HG02981 (cell line): Measurements from ENCODE around the gene KCNQ1.

Experiments used
- ATAC-seq: cut with Tn5 transposase; IDR thresholded peaks from one replicate; pipeline ENCODE4 v1.9.1; 2021; ENCODE audit warnings: mild to moderate bottlenecking, moderate library complexity; ENCODE audit not compliant: unreplicated experiment

The KCNQ1 gene

DNA sequence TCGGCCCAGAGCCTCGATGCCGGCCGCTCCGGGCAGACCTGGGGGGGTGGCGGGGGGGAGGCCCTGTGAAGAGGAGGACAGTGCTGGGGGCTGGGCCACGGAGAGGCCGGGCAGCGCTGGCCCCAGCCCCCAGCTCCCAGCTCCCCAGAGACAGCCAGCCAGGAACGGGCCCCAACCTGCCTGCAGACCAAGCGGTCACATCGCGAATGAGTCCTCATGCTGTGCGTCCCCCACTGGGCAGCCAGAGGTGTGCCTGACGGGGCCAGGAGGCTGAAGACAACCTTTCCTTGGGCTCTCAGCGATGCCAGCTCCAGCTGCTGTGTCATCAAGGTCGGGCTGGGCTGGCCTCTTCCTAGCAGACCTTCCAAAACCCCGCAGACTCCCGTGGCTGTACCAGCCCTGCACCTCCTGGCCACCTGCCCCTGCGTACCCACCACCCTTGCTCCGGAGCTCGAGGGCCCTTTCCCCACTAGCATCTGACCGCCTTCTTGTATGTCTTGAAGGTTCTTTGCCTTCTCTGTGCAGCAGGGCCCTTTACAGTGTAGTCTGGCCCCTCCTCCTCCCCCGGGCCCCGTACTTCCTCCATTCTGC lies 352.4 kb downstream of the KCNQ1 start:
- no peak for ATAC-seq

- ATAC-seq = no peak
These were observed 353.0 kb downstream of the KCNQ1 start for GRCh38 chr11:2797741-2798361.

GRCh38 chr11:2798951-2799761 lies 354.3 kb downstream of the KCNQ1 start:
- ATAC-seq = no peak

DNA sequence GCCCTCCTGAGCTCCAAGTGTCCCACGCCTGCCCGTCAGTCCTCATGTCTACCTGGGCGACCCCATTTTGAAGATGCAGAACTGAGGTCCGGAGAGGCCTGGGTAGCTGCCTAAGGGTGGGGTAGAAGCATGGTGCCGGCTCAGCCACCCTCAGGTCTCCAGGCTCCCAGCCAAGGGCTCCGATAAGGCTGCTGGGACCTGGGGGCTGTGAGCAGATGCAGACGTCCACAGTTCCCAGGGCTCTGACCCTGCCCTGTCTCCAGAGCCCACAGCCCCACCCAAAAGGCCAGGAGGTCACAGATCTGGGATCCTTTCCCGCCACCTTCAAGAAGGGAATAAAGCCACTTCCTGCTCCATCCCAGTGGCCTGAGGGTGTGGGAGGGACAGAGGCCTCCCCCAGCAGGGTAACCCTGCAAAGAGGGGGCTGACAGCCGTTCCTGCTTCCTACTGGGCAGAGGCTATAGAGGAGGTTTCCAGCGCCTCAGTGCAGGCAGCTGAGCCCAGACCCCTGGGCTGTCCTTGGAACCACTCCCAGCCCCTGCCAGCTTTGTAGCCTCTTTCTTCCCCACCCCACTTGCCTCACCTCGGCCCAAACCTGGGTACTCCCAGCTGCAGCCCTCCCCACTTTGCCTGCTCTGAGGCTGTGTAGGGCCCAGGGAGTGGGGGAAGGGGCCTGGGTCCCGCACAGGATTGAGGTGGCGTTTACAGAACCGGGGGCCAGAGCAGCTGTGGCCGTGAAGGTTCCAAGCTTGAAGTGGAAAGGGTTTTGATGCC lies 355.3 kb downstream of the KCNQ1 start:
- ATAC-seq = no peak

- no peak for ATAC-seq
These were observed 356.1 kb downstream of the KCNQ1 start for GRCh38 chr11:2800655-2801531.

DNA sequence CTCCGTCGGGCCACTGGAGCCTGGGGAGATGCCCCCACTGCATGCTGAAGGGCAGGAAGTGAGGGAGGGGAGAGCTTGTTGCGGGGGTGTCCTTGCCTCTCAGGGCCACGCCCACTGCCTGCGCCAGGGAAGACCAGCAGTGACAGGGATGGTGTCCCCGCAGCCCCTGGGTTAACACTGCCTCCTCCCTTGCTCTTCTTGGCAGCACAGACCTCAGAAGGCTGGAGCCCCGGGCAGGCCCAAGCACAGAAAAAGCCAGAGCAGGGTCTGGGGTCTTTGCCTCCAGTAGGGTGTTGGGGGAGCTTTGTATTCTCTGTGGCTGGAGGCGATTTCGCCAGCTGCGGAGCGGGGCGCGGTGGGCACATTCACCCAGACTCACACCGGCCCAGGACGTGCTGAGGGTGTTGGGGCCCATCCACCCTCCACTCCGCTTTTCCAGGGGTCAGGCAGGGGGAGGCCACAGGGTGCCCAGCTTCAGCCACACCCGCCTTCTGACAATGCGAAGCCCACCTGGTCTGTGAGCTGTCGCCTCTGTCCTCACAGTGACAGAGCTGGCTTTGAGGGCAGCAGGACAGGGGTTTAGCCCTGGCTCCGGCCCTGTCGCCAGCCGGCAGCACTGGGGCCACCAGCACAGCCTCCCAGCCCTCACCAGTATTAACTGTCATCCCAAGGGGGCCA lies 357.0 kb downstream of the KCNQ1 start:
- no peak for ATAC-seq

- ATAC-seq = no peak
These were observed 357.8 kb downstream of the KCNQ1 start for GRCh38 chr11:2802389-2803185.

DNA sequence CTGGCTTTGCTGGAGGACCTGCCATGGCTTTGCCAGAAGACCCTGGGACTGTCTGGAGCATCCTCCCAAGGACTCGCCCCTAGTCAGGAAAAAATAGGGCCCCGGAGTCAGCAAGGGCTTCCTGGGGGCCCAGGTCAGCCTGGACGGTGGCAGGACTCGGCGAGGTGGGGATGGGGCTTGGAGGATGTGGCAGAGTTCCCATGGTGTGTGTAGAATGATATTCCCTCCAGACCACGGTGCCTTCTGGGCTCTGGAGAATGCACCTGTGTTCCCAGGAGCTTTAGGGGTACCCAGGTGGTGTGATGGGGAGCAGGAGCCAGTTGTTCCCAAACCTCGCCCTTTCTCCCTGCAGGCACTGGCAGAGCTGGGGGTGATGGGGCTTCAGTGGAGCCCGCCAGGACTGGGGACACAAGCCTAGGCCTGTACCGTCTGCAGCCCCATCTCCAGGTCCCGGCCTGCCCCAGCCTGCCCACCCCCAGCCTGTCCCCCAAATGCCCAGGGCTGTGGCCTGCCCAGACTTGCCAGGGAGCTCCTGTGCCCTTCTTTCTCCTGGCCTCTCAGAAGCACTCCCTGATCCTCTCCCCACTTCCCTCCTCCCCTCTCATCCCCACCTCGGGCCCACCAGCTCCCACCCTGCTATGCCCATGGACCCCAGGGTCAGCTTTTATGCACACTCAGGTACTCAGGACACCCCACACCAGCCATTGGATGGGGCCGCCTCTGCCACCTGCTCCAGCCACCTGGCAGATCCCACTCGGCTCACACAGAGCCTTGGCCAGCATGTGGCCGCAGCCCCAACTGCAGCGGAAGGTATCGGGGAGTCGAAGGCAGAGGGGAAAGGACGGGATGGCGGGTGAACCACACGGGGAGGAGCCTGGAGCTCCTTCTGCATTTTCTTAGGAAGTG lies 358.6 kb downstream of the KCNQ1 start:
- no peak for ATAC-seq

GRCh38 chr11:2804189-2804588 lies 359.4 kb downstream of the KCNQ1 start:
- ATAC-seq = no peak

GRCh38 chr11:2804701-2805387 lies 360.0 kb downstream of the KCNQ1 start:
- ATAC-seq = no peak

- ATAC-seq = no peak
These were observed 360.7 kb downstream of the KCNQ1 start for GRCh38 chr11:2805388-2806056.

DNA sequence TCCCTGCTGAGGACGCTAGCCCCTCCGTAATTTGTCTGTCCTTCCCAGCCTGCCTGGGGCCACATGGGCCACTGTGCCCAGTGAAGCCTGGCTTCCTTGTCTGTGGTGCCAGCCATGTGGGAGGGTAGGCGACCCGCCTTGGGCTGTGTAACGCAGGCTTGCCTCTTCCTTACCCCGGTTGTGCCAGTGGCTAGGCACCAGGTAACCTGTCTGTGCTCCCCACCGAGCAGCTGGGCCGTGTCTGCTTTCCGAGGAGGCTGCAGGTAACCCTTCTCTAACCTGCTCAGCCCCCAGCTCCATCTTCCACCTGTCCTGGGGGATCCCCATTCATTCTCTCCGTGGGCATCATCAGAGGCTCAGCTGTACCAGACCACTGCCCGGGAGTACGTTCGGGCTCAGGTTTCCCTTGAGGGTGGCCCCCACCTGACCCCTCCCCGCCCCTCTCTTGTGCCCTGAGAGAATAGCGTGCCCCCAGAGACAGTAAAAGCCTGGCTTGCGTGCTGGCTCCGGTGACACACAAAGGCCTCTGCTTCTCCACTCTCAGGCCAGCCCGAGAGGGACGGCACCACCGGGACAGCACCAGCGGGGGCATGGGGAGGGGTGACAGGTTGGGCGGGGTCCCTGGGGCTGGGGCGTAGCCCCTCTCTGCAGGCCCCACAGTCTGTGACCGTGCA lies 361.7 kb downstream of the KCNQ1 start:
- no peak for ATAC-seq

DNA sequence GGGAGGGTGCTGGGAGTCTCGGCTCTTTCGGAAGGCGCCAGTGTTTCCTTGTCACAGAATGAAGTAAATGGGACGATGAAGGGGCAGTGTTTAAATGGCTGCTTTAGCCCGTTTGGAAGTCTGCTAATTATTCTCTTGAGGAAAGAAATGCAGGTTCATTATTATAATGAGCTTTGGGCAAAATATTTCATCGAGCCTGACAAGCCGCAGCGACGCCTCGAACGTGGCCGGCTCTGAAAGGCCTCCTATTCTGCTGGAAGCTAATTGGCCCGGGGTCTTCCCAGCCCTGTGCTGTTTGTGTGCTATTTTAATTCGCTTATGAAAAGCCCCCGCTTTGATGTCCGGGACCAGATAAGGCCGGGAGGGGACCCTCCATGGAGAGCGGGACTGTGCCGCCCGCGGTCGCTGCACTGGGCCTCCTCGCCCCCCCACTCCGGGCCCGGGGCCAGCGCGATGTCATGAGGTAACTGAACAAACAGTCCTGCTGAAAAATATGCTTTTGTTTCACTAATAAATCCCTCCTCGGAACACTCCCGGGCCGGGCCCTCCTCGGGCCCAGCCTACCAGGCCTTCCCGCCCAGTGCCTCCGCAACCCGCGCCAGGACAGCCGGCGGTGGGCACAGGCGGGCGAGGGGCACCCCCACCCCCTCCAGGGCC lies 362.3 kb downstream of the KCNQ1 start:
- no peak for ATAC-seq

DNA sequence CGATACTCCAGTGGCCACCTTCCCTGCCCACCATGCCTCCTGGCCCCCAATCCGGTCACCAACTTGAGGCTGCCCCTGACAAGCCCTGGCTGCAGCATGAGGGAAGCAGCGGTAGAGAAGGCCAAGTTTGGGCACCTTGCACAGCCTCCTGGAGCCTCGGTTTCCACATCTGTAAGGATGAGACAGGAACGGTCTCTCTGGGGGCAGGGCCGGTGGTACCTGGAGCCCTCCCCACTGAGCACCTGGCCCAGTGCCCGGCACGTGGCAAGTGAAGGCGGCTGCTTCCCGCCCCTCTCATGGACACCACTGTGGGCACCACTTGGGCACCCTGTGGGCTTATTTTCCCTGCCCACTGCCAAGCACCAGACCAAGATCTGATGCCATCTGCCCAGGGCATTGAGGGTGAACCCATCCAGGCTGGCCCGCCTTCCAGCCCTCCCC lies 363.0 kb downstream of the KCNQ1 start:
- ATAC-seq = no peak
